K562 (cell line): ENCODE results near the gene ZNF597. TPM values are rescaled to one million over a fixed set of nuclear protein-coding genes. Genes with fewer than 3 reads are reported as not detected.
A peak's percentile ranks its signal among the peaks of the same experiment; 100 is the strongest.

ENCODE experiments used
- ATAC-seq: fragments of 200-7000 bp; cut with Tn5 transposase; 3 replicates; pipeline ENCODE4 v1.9.1; 2020; ENCODE audit warnings: moderate library complexity
- BruUV-seq: library from RNA; stranded (reverse); fragments of 400-500 nt; replicated peaks from 2 replicates; lab custom pipeline; 2021; lab: Mats Ljungman, UMichigan
- CTCF ChIA-PET: fragments of 300-600 bp; formaldehyde crosslinking; extraction: SDS; loops from one replicate; lab custom pipeline; 2021; ENCODE audit warnings: low intra/inter-chr PET ratio; lab: Yijun Ruan, JAX
- POLR2A ChIA-PET: fragments of 300-600, 350-650 bp; sonication (Branson Sonifier 250); formaldehyde crosslinking; extraction: SDS; loops from one replicate; lab custom pipeline; 2021; ENCODE audit warnings: antibody characterized with exemption, inconsistent platforms; lab: Yijun Ruan, JAX
- DNase-seq, 4 experiments: peaks; one replicate each; pipeline versions ENCODE4 v3.0.0 to v3.0.0-alpha.2; 2011 to 2018; ENCODE audit warnings: low spot score in 3 of 4, mixed read lengths in 3 of 4; ENCODE audit errors: extremely low read depth in 1 of 4
- FAIRE-seq: peaks from 2 replicates; lab custom pipeline; 2011; peaks lifted over from hg19 to GRCh38; lab: Jason Lieb, UNC
- H2AFZ ChIP-seq: 2 replicates; pipeline ENCODE4 v1.6.0; 2011; ENCODE audit warnings: low read depth, low read length, control low read depth, inconsistent platforms
- H3K27ac ChIP-seq: fragments of 200-600 bp; 3 replicates; pipeline ENCODE4 v1.8.0; 2011; ENCODE audit warnings: low read depth, mild to moderate bottlenecking, control low read depth, inconsistent platforms, low read length, moderate library complexity, mixed read lengths; ENCODE audit errors: extremely low read depth
- H3K27me3 ChIP-seq, 2 experiments: fragments of 300-600 bp in 1 of 2; 2 replicates in 1 of 2; 3 replicates in 1 of 2; pipeline versions ENCODE4 v1.6.0 to v1.8.0; 2011; ENCODE audit warnings: inconsistent platforms in 2 of 2, low read length in 2 of 2, mild to moderate bottlenecking in 1 of 2, mixed read lengths in 1 of 2, moderate library complexity in 1 of 2; ENCODE audit not compliant: control insufficient read depth in 2 of 2, insufficient read depth in 2 of 2
- H3K36me3 ChIP-seq: fragments of 300-600 bp; 3 replicates; pipeline ENCODE4 v1.8.0; 2011; ENCODE audit warnings: mild to moderate bottlenecking, low read length, inconsistent platforms; ENCODE audit not compliant: control insufficient read depth, insufficient read depth
- H3K4me1 ChIP-seq, 2 experiments: fragments of 200-600 bp in 1 of 2; replicated peaks in 1 of 2; 2 replicates in 1 of 2; 3 replicates in 1 of 2; pipeline versions ENCODE4 v1.5.1 to v1.8.0; 2011; ENCODE audit warnings: inconsistent platforms in 2 of 2, low read length in 2 of 2, mild to moderate bottlenecking in 1 of 2, mixed read lengths in 1 of 2, moderate library complexity in 1 of 2; ENCODE audit not compliant: control insufficient read depth in 2 of 2, insufficient read depth in 2 of 2
- H3K4me2 ChIP-seq: 2 replicates; pipeline ENCODE4 v1.6.1; 2011; ENCODE audit warnings: low read length, control low read depth, inconsistent platforms, mixed read lengths; ENCODE audit not compliant: insufficient read depth
- H3K4me3 ChIP-seq: fragments of 200-600 bp; sonication (generic), shearing (Covaris generic); 2 replicates; pipeline ENCODE4 v1.5.1; 2016; ENCODE audit warnings: control low read depth, inconsistent platforms
- H3K79me2 ChIP-seq: fragments of 200-600 bp; 3 replicates; pipeline ENCODE4 v1.8.0; 2011; ENCODE audit warnings: low read length, inconsistent platforms; ENCODE audit not compliant: control insufficient read depth, insufficient read depth
- H3K9ac ChIP-seq, 2 experiments: 2 replicates each; pipeline versions ENCODE4 v1.6.0 to v1.6.1; 2011; ENCODE audit warnings: low read depth in 2 of 2, low read length in 2 of 2, control low read depth in 1 of 2, inconsistent platforms in 1 of 2, mild to moderate bottlenecking in 1 of 2, mixed read lengths in 1 of 2; ENCODE audit not compliant: insufficient read depth in 1 of 2
- H3K9me1 ChIP-seq: one replicate; pipeline ENCODE4 v1.6.0; 2011; ENCODE audit warnings: inconsistent platforms, mild to moderate bottlenecking, low read length, moderate library complexity; ENCODE audit not compliant: control insufficient read depth, insufficient read depth
- H3K9me3 ChIP-seq: replicated peaks from 2 replicates; pipeline ENCODE4 v1.5.1; 2011; ENCODE audit warnings: low read depth, low read length, inconsistent platforms; ENCODE audit not compliant: control insufficient read depth, insufficient read depth
- H4K20me1 ChIP-seq: replicated peaks from 2 replicates; pipeline ENCODE4 v1.6.1; 2011; ENCODE audit warnings: low read length, inconsistent platforms, mixed read lengths; ENCODE audit not compliant: control insufficient read depth, insufficient read depth
- POLR2G ChIP-seq: fragments of 200-400 bp; formaldehyde crosslinking; IDR thresholded peaks from 2 replicates; pipeline ENCODE4 v1.6.1; 2017; ENCODE audit warnings: low read depth, mild to moderate bottlenecking, antibody characterized with exemption, low read length, moderate library complexity
- PPARD ChIP-seq: fragments of 250-450 bp; sonication (Bioruptor Pico); IDR thresholded peaks from 2 replicates; pipeline ENCODE4 v1.8.0; 2022; ENCODE audit warnings: inconsistent platforms, mild to moderate bottlenecking, moderate library complexity
- RBM22 ChIP-seq: fragments of 200-400 bp; formaldehyde crosslinking; IDR thresholded peaks from 2 replicates; pipeline ENCODE4 v1.6.1; 2018; ENCODE audit warnings: low read length, low read depth; ENCODE audit not compliant: poor library complexity, severe bottlenecking
- SUPT5H ChIP-seq: fragments of 450-650 bp; IDR thresholded peaks from 2 replicates; pipeline ENCODE4 v1.6.1; 2016
- ZNF717 ChIP-seq: fragments of 250-450 bp; sonication (Bioruptor Pico); IDR thresholded peaks from 2 replicates; pipeline ENCODE4 v1.5.0; 2021
- WGBS: fragments of 100-300 bp; shearing (Covaris generic); methylation state at CpG from one replicate; pipeline ENCODE4 v1.1.6; 2016; ENCODE audit warnings: low coverage, mixed read lengths; ENCODE audit not compliant: insufficient coverage; ENCODE audit errors: missing lambda C conversion rate; 5-methylcytosine and 5-hydroxymethylcytosine counted together
- in situ Hi-C: fragments of 300-500 bp; cut with MboI; formaldehyde crosslinking; loops from 4 replicates; pipeline ENCODE4 v1.15.0; 2018; ENCODE audit warnings: inconsistent platforms, mixed read lengths
- intact Hi-C: fragments of 100-400 bp; cut with micrococcal nuclease; formaldehyde crosslinking; loops from 2 replicates; pipeline ENCODE4 v1.14.2; 2022
- polyA plus RNA-seq, 8 experiments: library from polyadenylated mRNA; depleted of rRNA in 4 of 8; stranded (reverse) in 5 of 8; unstranded in 3 of 8; fragments of >200 nt; fragmentation: Nextera tagmentation in 2 of 8; fragmentation: Illumina TruSeq in 1 of 8; extraction: Ambion mirVana in 2 of 8; extraction: Trizol in 1 of 8; gene quantifications; 2 replicates each; pipeline versions ENCODE4 v1.2.1 to v1.2.3, GENCODE V29; 2011 to 2014; ENCODE audit warnings: inconsistent platforms in 1 of 8, missing spikeins in 1 of 8
- total RNA-seq, 7 experiments: library from RNA; depleted of rRNA in 6 of 7; stranded (reverse); fragments of >200 nt in 6 of 7; fragmentation: Illumina TruSeq in 2 of 7; extraction: Trizol in 2 of 7; gene quantifications; 2 replicates each; pipeline versions ENCODE4 v1.2.1 to v1.2.3, GENCODE V29; 2011 to 2021; ENCODE audit warnings: low replicate concordance in 1 of 7
- TF ChIP-seq, protein P1 (sequence below): IDR thresholded peaks from 2 replicates; pipeline ENCODE4 v1.6.1; 2011; ENCODE audit warnings: borderline replicate concordance, low read depth, mild to moderate bottlenecking, moderate library complexity, low read length; ENCODE audit not compliant: insufficient read depth, poor library complexity, severe bottlenecking
- TF ChIP-seq, protein P2 (sequence below): sonication (generic); formaldehyde crosslinking; IDR thresholded peaks from 2 replicates; pipeline ENCODE4 v1.8.1; 2023; ENCODE audit warnings: mild to moderate bottlenecking, missing genetic modification reagents

ZNF597 gene
- total and polyA plus RNA-seq, 9 of the 15 experiments (the other 6 are each of a cell fraction or from before 2014, with no cell fraction given): 0.14 to 0.68 (median 0.42) TPM

DNA sequence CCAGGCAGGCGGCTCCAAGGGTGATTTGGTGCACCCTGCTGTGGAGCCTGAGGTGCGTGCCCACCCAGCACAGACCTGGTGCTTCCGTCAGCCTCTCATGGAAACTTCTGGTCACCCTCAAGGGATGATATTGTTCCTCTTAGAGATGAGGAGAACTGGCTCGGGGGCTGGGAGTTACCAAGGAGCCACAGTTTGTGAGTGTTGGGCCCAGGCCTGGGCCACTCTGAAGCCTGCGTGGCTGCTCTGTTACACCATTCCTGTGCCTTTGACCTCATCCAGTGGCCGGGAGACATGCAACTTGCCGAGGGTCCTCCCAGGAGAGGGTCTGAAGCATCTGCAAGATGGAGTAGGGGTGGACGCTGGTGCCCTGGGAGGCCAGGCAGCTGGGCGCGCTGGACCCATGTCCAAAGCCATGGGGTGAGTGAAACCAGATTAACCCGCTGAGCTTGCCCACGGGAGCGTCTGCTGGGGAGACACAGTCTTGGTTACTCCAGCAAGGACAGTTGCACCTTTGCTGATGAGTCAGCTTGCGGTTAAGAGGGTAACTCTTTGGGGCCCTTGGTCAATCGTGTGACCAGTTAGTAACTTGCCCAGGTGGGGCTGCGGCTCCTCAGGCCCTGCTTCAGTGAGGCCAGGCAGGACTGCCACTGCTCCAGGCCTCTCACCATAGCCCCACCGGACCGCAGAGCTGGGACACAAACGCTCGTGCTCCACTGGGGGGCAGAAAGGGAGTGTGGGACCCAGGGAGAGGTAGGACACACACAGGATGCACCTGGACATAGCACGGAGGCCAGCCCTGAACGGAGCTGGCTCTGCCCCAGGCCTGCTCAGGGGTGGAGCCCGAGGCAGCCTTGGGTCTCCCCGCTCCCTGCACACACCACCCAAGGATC is 44.5 kb upstream of the ZNF597 start (continued):
- TF ChIP-seq, protein P1, sequence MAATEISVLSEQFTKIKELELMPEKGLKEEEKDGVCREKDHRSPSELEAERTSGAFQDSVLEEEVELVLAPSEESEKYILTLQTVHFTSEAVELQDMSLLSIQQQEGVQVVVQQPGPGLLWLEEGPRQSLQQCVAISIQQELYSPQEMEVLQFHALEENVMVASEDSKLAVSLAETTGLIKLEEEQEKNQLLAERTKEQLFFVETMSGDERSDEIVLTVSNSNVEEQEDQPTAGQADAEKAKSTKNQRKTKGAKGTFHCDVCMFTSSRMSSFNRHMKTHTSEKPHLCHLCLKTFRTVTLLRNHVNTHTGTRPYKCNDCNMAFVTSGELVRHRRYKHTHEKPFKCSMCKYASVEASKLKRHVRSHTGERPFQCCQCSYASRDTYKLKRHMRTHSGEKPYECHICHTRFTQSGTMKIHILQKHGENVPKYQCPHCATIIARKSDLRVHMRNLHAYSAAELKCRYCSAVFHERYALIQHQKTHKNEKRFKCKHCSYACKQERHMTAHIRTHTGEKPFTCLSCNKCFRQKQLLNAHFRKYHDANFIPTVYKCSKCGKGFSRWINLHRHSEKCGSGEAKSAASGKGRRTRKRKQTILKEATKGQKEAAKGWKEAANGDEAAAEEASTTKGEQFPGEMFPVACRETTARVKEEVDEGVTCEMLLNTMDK: peak; percentile 10
- TF ChIP-seq POLR2G: peak; percentile 61
- TF ChIP-seq PPARD: no peak

DNA sequence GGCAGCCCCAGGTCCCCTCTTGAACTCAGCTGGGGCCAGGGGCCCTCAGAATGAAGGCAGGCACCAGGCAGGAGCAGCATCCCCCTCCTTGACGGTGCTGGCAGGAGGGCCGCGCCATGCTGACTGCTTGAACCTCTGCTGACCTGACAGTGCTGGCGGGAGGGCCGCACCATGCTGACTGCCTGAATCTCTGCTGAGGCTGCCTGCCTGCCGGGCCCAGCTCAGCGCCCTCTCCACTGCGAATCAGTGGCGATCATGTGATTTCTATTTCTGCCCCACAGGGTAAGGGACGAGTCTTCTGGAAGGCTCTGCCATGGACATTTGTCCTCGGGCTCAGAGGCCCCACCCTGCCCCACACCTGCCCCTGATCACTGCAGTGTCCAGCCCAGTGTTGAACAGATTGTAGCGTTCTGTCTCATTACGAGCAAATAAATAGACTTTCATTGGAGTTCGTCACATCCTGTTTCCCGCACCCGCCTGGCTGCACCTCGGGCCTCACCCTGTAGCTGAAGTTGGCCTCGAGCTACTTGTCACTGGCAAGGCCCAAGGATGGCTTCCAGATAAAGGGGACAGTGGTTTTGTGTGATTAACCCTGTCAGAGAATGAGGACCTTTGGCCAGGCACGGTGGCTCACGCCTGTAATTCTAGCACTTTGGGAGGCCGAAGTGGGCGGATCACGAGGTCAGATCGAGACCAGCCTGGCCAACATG is 43.4 kb upstream of the ZNF597 start:
- ATAC-seq (no peak), FAIRE-seq (no peak), DNase-seq (no peak)
- no peak overlapping the region for H3K9ac ChIP-seq
- BruUV-seq: no TSS peak
- no peaks in the 10 kb centered on the region for H3K9me3 ChIP-seq
- H4K20me1 ChIP-seq: no peaks in the 10 kb centered on the region; the same call in 1 of the 2 replicates
- H3K9me1 ChIP-seq: peaks cover 3% of the 10 kb centered on the region
- peaks cover 49% of the 10 kb centered on the region for H3K36me3 ChIP-seq
- H2AFZ ChIP-seq: no peak overlapping the region
- TF ChIP-seq RBM22 (peak; percentile 68), SUPT5H (peak; percentile 18; the same call in 1 of the 2 replicates), POLR2G (0 out of 2 replicates have a peak, but pooled peaks have one; percentile 12), ZNF717 (no peak)
- TF ChIP-seq, protein P2, sequence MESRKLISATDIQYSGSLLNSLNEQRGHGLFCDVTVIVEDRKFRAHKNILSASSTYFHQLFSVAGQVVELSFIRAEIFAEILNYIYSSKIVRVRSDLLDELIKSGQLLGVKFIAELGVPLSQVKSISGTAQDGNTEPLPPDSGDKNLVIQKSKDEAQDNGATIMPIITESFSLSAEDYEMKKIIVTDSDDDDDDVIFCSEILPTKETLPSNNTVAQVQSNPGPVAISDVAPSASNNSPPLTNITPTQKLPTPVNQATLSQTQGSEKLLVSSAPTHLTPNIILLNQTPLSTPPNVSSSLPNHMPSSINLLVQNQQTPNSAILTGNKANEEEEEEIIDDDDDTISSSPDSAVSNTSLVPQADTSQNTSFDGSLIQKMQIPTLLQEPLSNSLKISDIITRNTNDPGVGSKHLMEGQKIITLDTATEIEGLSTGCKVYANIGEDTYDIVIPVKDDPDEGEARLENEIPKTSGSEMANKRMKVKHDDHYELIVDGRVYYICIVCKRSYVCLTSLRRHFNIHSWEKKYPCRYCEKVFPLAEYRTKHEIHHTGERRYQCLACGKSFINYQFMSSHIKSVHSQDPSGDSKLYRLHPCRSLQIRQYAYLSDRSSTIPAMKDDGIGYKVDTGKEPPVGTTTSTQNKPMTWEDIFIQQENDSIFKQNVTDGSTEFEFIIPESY (CRISPR knock-in tag): 0 out of 2 replicates have a peak, but pooled peaks have one; percentile 55
- no peak overlapping the region for H3K4me2 ChIP-seq
- H3K4me1 ChIP-seq: peaks cover under 1 to 45% of the 10 kb centered on the region in 2 experiments; a peak in 4 of 5 replicates
- no peak overlapping the region for H3K27ac ChIP-seq
- H3K27me3 ChIP-seq: no peaks in the 10 kb centered on the region
- H3K4me3 ChIP-seq: no peak overlapping the region
- ChIA-PET POLR2A (interaction anchor here (1.0 to 1.3 kb wide), 2 partner anchors 12 to 26 kb away, joined by 3 to 5 read pairs; no protein-coding TSS in a partner anchor), CTCF (no interaction called here)
- in situ Hi-C loops: no loop called here
- WGBS: 93% methylated on average over 21 of the region's 24 CpGs
- no peaks in the 10 kb centered on the region for H3K79me2 ChIP-seq
- intact Hi-C loops: no loop called here
